ENCODE data around the gene CHRDL1. TPM values are rescaled to one million over a fixed set of nuclear protein-coding genes. Genes with fewer than 3 reads are reported as not detected.

The CHRDL1 gene
- total RNA-seq, 2 donors from 2014 or later = 4.7 to 33.1 TPM

- DNase-seq (no peak), ATAC-seq (no peak)
- intact Hi-C loops (cut with DNase I, micrococcal nuclease) = no loop called here
Observed at GRCh38 chrX:110748256-110748806, 47.3 kb downstream of the CHRDL1 start.

DNA sequence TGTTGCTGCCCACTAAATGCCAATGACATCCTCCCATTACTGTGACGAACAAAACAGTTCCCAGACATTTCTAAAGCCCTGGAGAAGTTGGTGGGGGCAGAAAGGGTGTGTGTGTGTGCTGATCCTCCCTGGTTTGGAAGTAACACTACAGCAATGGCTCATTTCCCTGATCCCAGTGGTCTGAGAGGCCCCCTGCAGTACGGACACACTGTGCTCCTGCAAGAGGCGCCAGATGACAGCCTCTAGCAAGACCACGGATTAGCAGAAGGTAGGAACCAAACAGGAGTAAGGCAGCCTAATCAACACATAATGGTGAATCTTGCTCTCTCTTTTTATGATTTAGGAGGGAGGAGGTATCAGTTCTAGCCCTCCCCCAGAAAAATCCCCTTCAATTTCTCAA is 49.6 kb downstream of the CHRDL1 start:
- intact Hi-C loops (cut with DNase I, micrococcal nuclease) = no loop called here
- DNase-seq = no peak
- ATAC-seq = no peak

DNA sequence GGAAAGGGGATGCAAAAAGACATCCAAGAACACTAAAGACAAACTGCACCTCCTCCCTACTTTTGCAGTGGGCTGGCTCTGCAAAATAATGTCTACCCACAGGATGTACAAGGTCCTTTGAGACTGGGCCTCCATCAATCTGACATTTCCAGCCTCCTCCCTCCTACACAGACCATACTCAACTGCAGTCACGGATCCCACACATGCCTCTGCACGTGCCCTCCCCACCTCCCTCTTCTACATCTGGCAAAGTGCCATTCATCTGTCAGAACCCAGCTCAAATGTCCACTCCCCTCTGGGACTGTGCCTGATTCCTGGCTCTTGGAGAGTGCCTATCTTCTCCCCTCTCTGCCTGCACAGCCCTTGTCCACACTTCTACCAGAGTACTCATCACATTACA is 50.3 kb downstream of the CHRDL1 start:
- ATAC-seq = no peak
- intact Hi-C loops (cut with DNase I, micrococcal nuclease) = no loop called here
- no peak for DNase-seq

GRCh38 chrX:110743679-110744340 is 51.8 kb downstream of the CHRDL1 start:
- no peak for DNase-seq
- intact Hi-C loops (cut with DNase I, micrococcal nuclease) = no loop called here
- ATAC-seq = no peak

GRCh38 chrX:110741213-110741796 is 54.3 kb downstream of the CHRDL1 start:
- intact Hi-C loops (cut with DNase I, micrococcal nuclease) = no loop called here
- DNase-seq (no peak), ATAC-seq (no peak)

DNA sequence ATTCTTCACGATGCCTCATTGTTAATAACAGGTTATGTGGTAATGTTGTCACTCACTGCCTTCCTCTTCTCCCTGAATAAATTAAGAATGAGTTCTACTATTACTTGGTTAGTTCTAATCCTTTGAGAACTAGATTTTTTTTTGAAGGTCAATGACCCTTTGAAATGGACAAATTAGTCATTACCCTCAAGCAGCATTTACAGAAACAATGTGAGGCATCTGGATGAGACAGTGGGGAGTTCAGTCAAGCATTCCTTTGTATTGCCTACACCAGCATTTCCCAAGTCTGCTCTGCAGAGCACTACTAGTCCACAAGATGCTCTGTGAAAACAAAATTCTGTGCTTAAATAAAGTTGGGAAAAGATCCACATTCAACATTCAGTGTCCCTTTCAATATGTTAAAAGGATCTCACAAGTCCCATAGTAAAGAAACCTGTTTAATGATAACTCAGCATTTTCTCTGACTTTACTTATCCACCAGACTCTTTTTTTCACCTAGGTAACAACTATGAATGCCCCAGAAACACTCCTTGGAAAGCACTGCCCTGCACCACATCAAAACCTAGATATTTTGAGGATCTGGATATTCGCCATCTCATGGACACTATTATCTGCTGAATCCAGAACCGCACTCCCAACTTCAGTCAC is 60.6 kb downstream of the CHRDL1 start:
- intact Hi-C loops (cut with DNase I, micrococcal nuclease) = no loop called here
- ATAC-seq = no peak
- DNase-seq = no peak

DNA sequence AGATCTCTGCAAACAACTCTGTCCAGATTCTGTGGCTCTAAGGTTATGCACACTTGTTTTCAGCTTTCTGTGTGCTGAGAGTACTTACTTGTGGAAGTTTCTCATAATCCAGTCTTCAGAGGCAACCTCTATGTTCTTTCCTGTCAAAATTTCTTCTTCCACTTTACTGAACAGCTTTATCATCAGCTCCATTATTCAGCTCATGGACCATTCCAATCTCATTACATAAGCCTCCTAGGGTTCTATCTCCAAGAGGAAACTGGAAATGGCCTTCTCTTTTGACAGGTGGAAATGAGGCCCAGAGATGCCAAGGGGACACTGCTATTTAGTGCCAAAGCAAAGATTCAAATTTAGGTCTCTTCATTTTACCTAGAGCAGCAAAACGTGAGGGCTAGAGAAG is 61.3 kb downstream of the CHRDL1 start:
- no peak for ATAC-seq
- DNase-seq = no peak
- intact Hi-C loops (cut with DNase I, micrococcal nuclease) = no loop called here

GRCh38 chrX:110733166-110733565 is 62.5 kb downstream of the CHRDL1 start:
- intact Hi-C loops (cut with DNase I, micrococcal nuclease) = no loop called here
- no peak for DNase-seq
- ATAC-seq = no peak

- no peak for ATAC-seq
- DNase-seq = no peak
Observed at GRCh38 chrX:110732266-110732665, 63.4 kb downstream of the CHRDL1 start.

GRCh38 chrX:110723844-110724243 is 71.8 kb downstream of the CHRDL1 start:
- no peak for DNase-seq
- no peak for ATAC-seq
- intact Hi-C loops (cut with DNase I, micrococcal nuclease) = no loop called here

More at GRCh38 chrX:110732266-110732665, 63.4 kb downstream of the CHRDL1 start:
- intact Hi-C loops (cut with DNase I, micrococcal nuclease) = no loop called here

DNA sequence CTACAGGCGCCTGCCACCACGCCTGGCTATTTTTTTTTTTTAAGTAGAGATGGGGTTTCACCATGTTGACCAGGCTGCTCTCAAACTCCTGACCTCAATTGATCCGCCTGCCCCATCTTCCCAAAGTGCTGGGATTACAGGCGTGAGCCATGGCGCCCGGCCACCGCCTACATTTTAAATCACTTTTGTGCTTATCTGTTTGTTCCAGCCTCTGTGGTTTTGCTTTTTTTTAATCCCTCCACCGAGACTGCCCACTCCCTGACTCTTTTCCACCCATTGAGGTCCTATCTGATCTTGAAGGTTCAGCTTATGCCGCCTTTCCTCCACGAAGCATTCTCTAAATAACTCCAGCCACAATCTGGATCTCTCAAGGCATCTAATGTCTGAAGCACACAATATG is 73.5 kb downstream of the CHRDL1 start:
- intact Hi-C loops (cut with DNase I, micrococcal nuclease) = no loop called here
- DNase-seq (no peak), ATAC-seq (no peak)

- ATAC-seq = no peak
- no peak for DNase-seq
- intact Hi-C loops (cut with DNase I, micrococcal nuclease) = no loop called here
Observed at GRCh38 chrX:110713666-110714065, 82.0 kb downstream of the CHRDL1 start.

- ATAC-seq = no peak
- no peak for DNase-seq
- intact Hi-C loops (cut with DNase I, micrococcal nuclease) = no loop called here
Observed at GRCh38 chrX:110706446-110706845, 89.2 kb downstream of the CHRDL1 start.

DNA sequence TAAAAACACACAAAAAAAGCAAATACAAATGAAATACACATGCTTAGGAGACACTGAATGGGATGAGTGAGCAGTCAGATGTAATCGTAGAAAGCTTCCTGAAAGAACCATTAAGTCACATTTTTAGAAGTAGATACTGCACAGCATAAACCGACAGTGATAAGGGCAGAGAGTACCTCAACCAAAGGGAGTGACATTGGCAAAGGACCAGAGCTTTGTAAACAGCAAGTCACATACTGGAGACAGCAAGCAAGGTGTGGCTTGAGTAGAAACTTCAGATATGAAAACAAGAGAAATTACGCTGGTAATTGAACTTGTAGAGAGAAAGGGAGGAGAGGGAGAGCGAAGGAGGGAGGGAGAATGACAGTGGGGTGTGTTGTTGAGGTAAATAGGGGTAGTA is 92.0 kb downstream of the CHRDL1 start:
- no peak for ATAC-seq
- no peak for DNase-seq
- intact Hi-C loops (cut with DNase I, micrococcal nuclease) = no loop called here

- intact Hi-C loops (cut with DNase I, micrococcal nuclease) = no loop called here
- DNase-seq (no peak), ATAC-seq (no peak)
Observed at GRCh38 chrX:110699109-110699508, 96.5 kb downstream of the CHRDL1 start.

DNA sequence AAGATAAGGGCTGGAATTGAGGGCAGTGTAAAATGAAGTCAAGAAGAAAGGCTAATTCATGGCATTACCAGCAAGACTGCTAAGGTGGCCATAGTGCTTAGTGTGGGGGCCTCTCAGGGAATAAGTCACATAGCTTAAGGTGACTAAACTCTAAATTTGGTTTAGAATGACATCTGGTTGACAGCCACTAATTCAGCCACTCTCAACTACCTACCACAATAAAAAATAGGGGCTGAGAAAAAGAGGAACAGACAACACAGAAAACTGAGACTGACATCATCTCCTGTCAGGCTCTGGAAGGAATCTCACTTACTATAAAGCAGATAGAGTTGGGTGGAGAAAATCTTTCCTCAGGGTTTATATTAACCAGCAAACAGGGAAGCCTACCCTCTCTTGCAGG is 96.9 kb downstream of the CHRDL1 start:
- intact Hi-C loops (cut with DNase I, micrococcal nuclease) = no loop called here
- no peak for DNase-seq
- no peak for ATAC-seq

- ATAC-seq (no peak), DNase-seq (no peak)
- intact Hi-C loops (cut with DNase I, micrococcal nuclease) = no loop called here
Observed at GRCh38 chrX:110692866-110693265, 102.8 kb downstream of the CHRDL1 start.

DNA sequence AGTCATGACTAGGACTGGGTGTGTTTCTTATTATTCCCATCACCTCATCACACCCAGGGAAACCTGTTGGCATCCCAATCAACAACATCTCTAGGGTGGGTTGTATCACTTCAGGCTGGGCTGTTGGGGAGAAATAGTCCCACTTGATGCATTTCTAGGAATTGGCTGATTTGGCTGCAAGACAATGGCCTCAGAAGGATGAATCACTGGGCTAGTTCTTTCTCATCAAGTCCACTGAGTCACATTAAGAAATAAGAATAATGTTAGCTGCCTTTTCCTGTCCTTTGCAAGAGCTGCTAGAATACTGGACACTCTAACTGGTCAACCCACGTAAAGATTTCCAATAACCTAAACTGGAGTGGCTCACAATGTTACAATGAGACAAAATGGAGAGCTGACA is 104.2 kb downstream of the CHRDL1 start:
- DNase-seq (no peak), ATAC-seq (no peak)
- intact Hi-C loops (cut with DNase I, micrococcal nuclease) = no loop called here

- ATAC-seq = no peak
- DNase-seq = no peak
- intact Hi-C loops (cut with DNase I, micrococcal nuclease) = no loop called here
Observed at GRCh38 chrX:110684653-110685052, 111.0 kb downstream of the CHRDL1 start.

DNA sequence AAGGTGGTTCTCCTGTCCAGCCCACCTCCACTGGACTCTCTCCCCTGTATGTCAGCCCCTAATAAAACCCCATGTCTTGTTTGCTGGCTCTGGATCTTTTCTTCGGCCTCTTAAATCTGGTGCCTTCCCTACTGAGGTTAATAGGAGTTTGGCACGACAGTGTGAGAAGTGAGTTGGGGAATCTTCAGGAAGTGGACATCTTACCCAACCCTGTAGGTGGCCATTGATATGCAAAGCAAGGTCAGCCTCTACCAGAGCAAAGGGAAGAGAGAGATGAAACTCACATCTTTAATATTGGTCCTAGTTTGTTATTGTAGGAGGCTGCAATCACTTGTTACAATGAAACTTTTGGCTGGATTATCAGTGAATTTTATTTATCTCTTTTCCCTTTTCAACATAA is 111.7 kb downstream of the CHRDL1 start:
- no peak for ATAC-seq
- intact Hi-C loops (cut with DNase I, micrococcal nuclease) = no loop called here

More for the DNA sequence above, 111.7 kb downstream of the CHRDL1 start:
- DNase-seq = no peak
